Panc1 (cell line): ENCODE data around the gene FARP2. TPM values are rescaled to one million over a fixed set of nuclear protein-coding genes. Genes with fewer than 3 reads are reported as not detected.

ENCODE experiments used
- ATAC-seq: fragments of 200-7000 bp; cut with Tn5 transposase; 2 replicates; pipeline ENCODE4 v1.9.1; 2020; ENCODE audit warnings: mild to moderate bottlenecking, moderate library complexity
- BruUV-seq: library from RNA; stranded (reverse); fragments of 400-500 nt; replicated peaks from 2 replicates; lab custom pipeline; 2021; lab: Mats Ljungman, UMichigan
- CTCF ChIA-PET: fragments of 300-600 bp; sonication (Branson Sonifier 250); formaldehyde crosslinking; loops from one replicate; lab custom pipeline; 2022; ENCODE audit warnings: antibody characterized with exemption; lab: Charles Lee
- POLR2A ChIA-PET: fragments of 300-600 bp; sonication (Branson Sonifier 250); formaldehyde crosslinking; loops from one replicate; lab custom pipeline; 2022; ENCODE audit warnings: antibody characterized with exemption; lab: Charles Lee
- DNase-seq: peaks from one replicate; pipeline ENCODE4 v3.0.0-alpha.2; 2010; ENCODE audit warnings: low read depth, low spot score
- H3K27ac ChIP-seq: 2 replicates; pipeline ENCODE4 v1.5.1; 2011; ENCODE audit warnings: mild to moderate bottlenecking, low read length, inconsistent platforms
- H3K27me3 ChIP-seq: fragments of 200-500 bp; sonication (Bioruptor generic); 2 replicates; pipeline ENCODE4 v1.6.0; 2014; ENCODE audit warnings: low read length, inconsistent platforms; ENCODE audit not compliant: control insufficient read depth, insufficient read depth
- H3K36me3 ChIP-seq: fragments of 200-500 bp; sonication (Bioruptor generic); 2 replicates; pipeline ENCODE4 v1.5.1; 2014; ENCODE audit warnings: inconsistent platforms, mild to moderate bottlenecking, low read length, moderate library complexity; ENCODE audit not compliant: control insufficient read depth, insufficient read depth
- H3K4me1 ChIP-seq: 2 replicates; pipeline ENCODE4 v1.5.1; 2011; ENCODE audit warnings: inconsistent platforms, mild to moderate bottlenecking, low read length, moderate library complexity; ENCODE audit not compliant: control insufficient read depth, insufficient read depth
- H3K4me3 ChIP-seq, 2 experiments: 2 replicates each; pipeline ENCODE4 v1.5.1; 2011 to 2012; ENCODE audit warnings: low read depth in 2 of 2, low read length in 2 of 2, mild to moderate bottlenecking in 2 of 2, inconsistent platforms in 1 of 2, moderate library complexity in 1 of 2
- H3K9me3 ChIP-seq: fragments of 200-500 bp; sonication (Bioruptor generic); 2 replicates; pipeline ENCODE4 v1.5.1; 2014; ENCODE audit warnings: low read depth, mild to moderate bottlenecking, inconsistent platforms, low read length, moderate library complexity; ENCODE audit not compliant: control insufficient read depth, insufficient read depth
- POLR2AphosphoS5 ChIP-seq: IDR thresholded peaks from 2 replicates; pipeline ENCODE4 v1.6.1; 2012; ENCODE audit warnings: mild to moderate bottlenecking, low read depth, low read length, moderate library complexity
- SIN3A ChIP-seq: IDR thresholded peaks from 2 replicates; pipeline ENCODE4 v1.6.1; 2012; ENCODE audit warnings: low read depth, mild to moderate bottlenecking, low read length, moderate library complexity, borderline replicate concordance; ENCODE audit not compliant: insufficient read depth
- TCF7L2 ChIP-seq: IDR thresholded peaks from 2 replicates; pipeline ENCODE4 v1.6.1; 2011; ENCODE audit warnings: mild to moderate bottlenecking, low read depth, low read length, inconsistent platforms
- in situ Hi-C: cut with HindIII; loops from 2 replicates; pipeline ENCODE4 v1.10.0; 2016; ENCODE audit warnings: low sequenced_read_pairs, low pct_unique_long_range_greater_than_20kb
- intact Hi-C: fragments of 100-400 bp; cut with micrococcal nuclease; formaldehyde crosslinking; loops from one replicate; pipeline ENCODE4 v1.10.0; 2022; ENCODE audit not compliant: unreplicated experiment
- total RNA-seq: library from RNA; stranded (reverse); gene quantifications from one replicate; pipeline ENCODE4 v1.2.1, GENCODE V29; 2021; ENCODE audit not compliant: unreplicated experiment
- TF ChIP-seq, protein P1 (sequence below): fragments of 450-650 bp; IDR thresholded peaks from 2 replicates; pipeline ENCODE4 v1.5.1; 2017; ENCODE audit warnings: mild to moderate bottlenecking
- TF ChIP-seq, protein P2 (sequence below), 2 experiments: IDR thresholded peaks; 2 replicates each; pipeline ENCODE4 v1.6.1; 2011 to 2012; ENCODE audit warnings: low read depth in 2 of 2, control low read depth in 1 of 2, low read length in 1 of 2, mild to moderate bottlenecking in 1 of 2, moderate library complexity in 1 of 2; ENCODE audit not compliant: insufficient read depth in 1 of 2

The FARP2 gene
- total RNA-seq, 1 experiment from 2014 or later, result 80.3 TPM

DNA sequence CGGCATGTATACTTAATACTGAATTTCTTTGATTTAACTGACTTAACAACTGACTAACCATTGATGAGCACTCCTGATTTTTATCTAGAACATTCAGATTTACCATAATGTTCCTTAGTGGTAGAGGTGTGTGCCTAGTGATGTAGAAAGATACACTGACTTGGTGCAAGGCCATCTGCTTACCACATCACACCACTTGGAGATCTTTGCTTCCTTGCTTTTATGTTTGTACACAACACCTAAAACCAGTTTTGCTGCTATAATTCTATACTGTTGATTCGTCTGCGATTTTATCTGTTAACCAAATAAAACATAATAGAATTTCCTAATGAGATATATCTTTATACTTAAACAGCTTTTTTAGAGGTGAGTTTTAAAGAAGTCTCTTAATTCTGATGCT lies 3.9 kb upstream of the FARP2 start:
- H3K4me3 ChIP-seq, result no peak overlapping the region
- H3K27ac ChIP-seq, result no peak overlapping the region
- DNase-seq (no peak), ATAC-seq (no peak)
- ChIA-PET POLR2A (no interaction called here), CTCF (no interaction called here)
- intact Hi-C loops, result no loop called here
- peaks cover 44% of the 10 kb centered on the region for H3K36me3 ChIP-seq
- TF ChIP-seq, protein P1, sequence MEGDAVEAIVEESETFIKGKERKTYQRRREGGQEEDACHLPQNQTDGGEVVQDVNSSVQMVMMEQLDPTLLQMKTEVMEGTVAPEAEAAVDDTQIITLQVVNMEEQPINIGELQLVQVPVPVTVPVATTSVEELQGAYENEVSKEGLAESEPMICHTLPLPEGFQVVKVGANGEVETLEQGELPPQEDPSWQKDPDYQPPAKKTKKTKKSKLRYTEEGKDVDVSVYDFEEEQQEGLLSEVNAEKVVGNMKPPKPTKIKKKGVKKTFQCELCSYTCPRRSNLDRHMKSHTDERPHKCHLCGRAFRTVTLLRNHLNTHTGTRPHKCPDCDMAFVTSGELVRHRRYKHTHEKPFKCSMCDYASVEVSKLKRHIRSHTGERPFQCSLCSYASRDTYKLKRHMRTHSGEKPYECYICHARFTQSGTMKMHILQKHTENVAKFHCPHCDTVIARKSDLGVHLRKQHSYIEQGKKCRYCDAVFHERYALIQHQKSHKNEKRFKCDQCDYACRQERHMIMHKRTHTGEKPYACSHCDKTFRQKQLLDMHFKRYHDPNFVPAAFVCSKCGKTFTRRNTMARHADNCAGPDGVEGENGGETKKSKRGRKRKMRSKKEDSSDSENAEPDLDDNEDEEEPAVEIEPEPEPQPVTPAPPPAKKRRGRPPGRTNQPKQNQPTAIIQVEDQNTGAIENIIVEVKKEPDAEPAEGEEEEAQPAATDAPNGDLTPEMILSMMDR, result no peak
- no peak for TF ChIP-seq SIN3A
- TF ChIP-seq POLR2AphosphoS5, result no peak
- TF ChIP-seq TCF7L2, result no peak
- TF ChIP-seq, protein P2, sequence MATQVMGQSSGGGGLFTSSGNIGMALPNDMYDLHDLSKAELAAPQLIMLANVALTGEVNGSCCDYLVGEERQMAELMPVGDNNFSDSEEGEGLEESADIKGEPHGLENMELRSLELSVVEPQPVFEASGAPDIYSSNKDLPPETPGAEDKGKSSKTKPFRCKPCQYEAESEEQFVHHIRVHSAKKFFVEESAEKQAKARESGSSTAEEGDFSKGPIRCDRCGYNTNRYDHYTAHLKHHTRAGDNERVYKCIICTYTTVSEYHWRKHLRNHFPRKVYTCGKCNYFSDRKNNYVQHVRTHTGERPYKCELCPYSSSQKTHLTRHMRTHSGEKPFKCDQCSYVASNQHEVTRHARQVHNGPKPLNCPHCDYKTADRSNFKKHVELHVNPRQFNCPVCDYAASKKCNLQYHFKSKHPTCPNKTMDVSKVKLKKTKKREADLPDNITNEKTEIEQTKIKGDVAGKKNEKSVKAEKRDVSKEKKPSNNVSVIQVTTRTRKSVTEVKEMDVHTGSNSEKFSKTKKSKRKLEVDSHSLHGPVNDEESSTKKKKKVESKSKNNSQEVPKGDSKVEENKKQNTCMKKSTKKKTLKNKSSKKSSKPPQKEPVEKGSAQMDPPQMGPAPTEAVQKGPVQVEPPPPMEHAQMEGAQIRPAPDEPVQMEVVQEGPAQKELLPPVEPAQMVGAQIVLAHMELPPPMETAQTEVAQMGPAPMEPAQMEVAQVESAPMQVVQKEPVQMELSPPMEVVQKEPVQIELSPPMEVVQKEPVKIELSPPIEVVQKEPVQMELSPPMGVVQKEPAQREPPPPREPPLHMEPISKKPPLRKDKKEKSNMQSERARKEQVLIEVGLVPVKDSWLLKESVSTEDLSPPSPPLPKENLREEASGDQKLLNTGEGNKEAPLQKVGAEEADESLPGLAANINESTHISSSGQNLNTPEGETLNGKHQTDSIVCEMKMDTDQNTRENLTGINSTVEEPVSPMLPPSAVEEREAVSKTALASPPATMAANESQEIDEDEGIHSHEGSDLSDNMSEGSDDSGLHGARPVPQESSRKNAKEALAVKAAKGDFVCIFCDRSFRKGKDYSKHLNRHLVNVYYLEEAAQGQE (IDR thresholded peaks at IDR 0.05; ENCODE audit: insufficient read depth in 1 of 2, low read depth in 2 of 2, low read length in 1 of 2), result no peak
- peaks cover 11% of the 10 kb centered on the region for H3K4me1 ChIP-seq
- no TSS peak for BruUV-seq
- H3K9me3 ChIP-seq, result no peaks in the 10 kb centered on the region
- in situ Hi-C loops, result no loop called here
- H3K27me3 ChIP-seq, result no peaks in the 10 kb centered on the region

DNA sequence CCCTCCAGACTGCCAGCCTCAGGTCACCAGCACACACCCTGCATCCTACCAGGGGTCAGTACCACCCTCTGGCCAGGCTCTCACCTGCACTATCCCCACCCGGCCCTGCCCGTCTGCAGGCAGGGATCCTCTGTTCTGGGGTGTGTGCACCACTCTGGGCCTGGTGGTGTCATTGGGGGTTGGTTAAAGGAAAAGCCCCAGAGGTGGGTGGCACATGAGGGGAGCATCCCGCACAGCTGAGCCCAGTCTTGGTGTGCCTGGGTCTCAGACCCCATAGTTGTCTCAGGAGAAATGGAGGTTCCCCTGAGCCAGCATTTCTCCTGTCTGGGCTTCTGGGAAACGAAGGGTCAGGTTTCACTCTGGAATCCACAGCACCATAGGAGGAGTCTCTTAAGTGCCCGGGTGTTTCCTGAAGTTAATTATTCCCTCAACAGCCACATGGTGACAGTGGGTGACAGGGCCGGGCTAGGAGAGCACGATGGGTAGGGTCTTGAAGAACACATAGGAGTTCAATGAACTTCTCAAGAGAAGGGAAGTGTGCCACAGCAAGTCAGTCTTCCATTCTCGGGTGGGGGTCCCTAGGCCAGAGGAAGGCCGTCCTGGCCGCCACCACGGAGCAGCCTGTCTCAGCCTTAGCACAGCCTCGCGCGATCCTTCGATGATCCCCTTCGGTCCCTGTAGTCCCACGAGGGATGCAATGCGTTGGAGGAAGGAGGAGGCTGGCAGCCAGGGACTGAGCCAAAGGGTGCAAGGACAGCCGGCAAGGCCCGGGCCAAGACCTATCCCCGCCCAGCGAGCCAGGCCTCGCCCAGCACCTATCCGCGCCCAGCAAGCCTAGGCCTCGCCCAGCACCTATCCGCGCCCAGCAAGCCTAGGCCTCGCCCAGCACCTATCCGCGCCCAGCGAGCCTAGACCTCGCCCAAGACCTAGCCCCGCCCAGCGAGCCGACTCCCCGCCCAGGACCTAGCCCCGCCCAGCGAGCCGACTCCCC lies 1.1 kb upstream of the FARP2 start:
- DNase-seq, result peak; percentile 20
- CTCF ChIA-PET, result interaction anchor here (0.6 kb wide), 1 partner anchor 186 kb away, joined by 4 read pairs; no protein-coding TSS in a partner anchor
- H3K27ac ChIP-seq, result peak overlapping the region; percentile 85
- peaks cover 30% of the 10 kb centered on the region for H3K4me1 ChIP-seq
- no peaks in the 10 kb centered on the region for H3K9me3 ChIP-seq
- POLR2A ChIA-PET, result no interaction called here
- intact Hi-C loops, result no loop called here
- BruUV-seq, result no TSS peak
- TF ChIP-seq, protein P2 (IDR thresholded peaks at IDR 0.05; ENCODE audit: insufficient read depth in 1 of 2, low read depth in 2 of 2, low read length in 1 of 2), result no peak
- TF ChIP-seq TCF7L2 (no peak), SIN3A (no peak), POLR2AphosphoS5 (no peak; the same call in none of the 2 replicates)
- TF ChIP-seq, protein P1, result no peak
- in situ Hi-C loops, result no loop called here
- ATAC-seq, result peak; percentile 91
- H3K36me3 ChIP-seq, result peaks cover 35% of the 10 kb centered on the region
- H3K27me3 ChIP-seq, result no peaks in the 10 kb centered on the region
- H3K4me3 ChIP-seq, result peak overlapping the region; percentile 31 to 55
